Dermis lymphatic vessel endothelial cell (primary cell): ENCODE results near the gene SMTNL1. TPM values are rescaled to one million over a fixed set of nuclear protein-coding genes. Genes with fewer than 3 reads are reported as not detected.

ENCODE experiments used
- total RNA-seq: library from RNA; depleted of rRNA; stranded (reverse); fragments of >200 nt; gene quantifications from 2 replicates; pipeline ENCODE4 v1.2.1, GENCODE V29; 2014

Gene SMTNL1, protein sequence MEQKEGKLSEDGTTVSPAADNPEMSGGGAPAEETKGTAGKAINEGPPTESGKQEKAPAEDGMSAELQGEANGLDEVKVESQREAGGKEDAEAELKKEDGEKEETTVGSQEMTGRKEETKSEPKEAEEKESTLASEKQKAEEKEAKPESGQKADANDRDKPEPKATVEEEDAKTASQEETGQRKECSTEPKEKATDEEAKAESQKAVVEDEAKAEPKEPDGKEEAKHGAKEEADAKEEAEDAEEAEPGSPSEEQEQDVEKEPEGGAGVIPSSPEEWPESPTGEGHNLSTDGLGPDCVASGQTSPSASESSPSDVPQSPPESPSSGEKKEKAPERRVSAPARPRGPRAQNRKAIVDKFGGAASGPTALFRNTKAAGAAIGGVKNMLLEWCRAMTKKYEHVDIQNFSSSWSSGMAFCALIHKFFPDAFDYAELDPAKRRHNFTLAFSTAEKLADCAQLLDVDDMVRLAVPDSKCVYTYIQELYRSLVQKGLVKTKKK
- not detected in 2 replicates for total RNA-seq

DNA sequence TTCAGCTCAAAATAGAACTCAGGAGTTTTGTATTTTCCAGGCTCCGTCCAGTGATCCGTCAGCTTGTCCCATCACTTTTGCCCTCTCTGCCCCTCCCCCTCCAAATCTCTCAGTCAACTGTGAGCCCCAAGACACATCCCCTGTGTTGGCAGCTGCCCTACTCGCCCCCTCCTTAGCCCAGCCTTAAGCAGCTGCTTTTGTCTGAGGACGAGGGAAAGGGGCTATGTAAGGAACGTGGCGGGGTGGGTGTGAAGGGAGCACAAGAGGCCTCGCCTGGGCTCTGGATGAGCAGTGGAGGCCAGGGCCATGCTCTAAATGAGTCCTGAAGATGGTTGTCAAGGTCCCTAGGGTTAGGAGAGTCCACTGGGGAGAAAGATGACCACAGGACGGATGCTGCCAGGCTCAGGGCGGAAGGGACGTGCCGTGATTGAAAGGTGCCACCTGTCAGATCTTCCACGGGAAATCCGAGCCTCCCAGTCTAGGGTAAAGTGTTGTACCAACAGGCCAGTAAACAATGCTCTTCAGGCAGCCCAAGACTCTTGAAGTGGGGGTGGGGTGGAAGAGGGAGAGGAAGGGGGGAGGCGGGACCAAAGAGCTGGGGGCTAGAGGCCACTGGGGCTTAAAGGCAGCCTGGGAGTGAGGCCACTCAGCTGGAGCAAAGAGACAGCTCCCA, at the start of gene SMTNL1:
Gene SMTNL1, plus strand, starts transcription at position 649 of the 673 bp plus-strand sequence. CDS start 5,048 bp downstream, outside the sequence.

DNA sequence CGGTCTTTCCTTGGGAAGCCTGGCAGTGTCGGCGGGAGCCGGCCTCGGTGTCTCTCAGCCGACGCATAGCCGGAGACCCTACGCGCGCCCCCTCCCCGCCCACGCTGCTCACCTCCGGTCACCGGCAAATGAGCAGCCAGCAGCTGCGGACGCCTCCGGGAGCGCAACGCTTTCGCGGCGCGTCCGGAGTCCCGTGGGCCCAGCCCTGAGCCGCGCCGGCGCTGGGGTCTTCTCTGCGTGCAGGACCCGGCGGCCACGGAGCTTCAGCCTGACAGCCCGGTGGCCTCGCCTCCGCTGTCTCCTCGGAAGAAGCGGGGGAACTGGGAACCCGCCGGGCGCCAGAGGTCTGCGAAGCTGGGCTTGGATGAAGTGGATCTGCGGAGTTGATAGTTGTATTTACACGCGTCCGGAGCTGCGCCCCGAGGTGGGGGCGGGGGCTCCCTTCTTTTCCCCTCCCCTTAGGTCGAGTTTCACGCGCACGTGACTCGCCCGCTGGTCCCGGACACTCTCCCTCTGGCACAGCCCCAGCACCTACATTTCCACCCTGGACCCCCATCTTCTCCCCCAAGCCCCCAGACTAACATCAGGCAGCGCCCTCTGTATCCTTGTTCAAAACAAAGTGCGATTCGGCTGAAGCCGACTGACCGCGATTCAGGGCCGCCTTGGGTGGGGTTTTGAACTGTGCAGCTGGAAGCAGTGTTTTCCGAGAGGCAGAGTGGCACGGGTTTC, 21.9 kb upstream of the SMTNL1 start, which contains the start of gene SLC43A1:
Gene SLC43A1, minus strand, starts transcription at position 371 of the 729 bp plus-strand sequence. CDS start 1,591 bp downstream, outside the sequence.

DNA sequence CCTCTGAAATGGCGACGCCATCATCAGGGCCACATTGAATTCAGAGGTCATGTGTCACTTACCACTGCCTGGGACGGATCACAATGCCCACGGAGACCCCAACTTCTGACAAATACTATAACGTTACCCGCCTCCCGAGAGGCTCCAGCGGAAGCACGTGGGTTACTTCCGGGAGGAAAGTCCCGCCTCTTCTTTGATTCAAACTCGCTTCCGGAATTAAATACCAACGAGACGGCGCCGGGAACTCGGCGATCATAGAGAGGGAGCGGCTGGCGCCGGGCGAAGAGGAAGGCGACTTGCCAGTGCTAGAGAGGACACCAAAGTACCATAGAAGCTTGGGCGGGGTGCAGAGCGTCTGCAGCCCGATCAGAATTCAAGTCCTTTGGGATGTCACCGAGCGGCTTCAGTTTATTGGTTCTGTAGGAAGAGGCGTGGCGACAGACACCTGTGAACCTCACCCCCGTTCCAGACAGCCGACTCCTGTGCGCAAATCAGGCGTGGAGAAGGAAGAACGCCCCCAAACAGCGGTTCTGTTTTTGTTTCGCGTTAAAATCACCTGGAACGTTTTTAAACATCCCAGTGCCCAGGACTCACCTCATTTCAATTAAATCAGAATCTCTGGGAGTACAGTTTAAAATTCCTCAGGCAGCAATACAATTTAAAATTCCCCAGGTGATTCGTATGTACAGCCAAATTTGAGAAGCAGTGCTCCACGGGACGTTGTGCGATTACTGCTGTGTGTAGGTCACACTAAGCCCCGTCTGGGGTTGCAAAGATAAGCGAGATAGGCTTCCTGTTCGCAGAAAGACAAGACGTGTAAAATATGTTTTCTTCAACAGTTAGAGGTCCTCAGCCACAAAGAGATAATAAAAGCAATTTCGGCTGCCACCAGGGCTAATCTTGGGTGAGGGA, 6.5 kb upstream of the SMTNL1 start, which contains the start of gene TIMM10:
Gene TIMM10, minus strand, starts transcription at position 159 of the 912 bp plus-strand sequence. CDS start 565 bp downstream, outside the sequence.

DNA sequence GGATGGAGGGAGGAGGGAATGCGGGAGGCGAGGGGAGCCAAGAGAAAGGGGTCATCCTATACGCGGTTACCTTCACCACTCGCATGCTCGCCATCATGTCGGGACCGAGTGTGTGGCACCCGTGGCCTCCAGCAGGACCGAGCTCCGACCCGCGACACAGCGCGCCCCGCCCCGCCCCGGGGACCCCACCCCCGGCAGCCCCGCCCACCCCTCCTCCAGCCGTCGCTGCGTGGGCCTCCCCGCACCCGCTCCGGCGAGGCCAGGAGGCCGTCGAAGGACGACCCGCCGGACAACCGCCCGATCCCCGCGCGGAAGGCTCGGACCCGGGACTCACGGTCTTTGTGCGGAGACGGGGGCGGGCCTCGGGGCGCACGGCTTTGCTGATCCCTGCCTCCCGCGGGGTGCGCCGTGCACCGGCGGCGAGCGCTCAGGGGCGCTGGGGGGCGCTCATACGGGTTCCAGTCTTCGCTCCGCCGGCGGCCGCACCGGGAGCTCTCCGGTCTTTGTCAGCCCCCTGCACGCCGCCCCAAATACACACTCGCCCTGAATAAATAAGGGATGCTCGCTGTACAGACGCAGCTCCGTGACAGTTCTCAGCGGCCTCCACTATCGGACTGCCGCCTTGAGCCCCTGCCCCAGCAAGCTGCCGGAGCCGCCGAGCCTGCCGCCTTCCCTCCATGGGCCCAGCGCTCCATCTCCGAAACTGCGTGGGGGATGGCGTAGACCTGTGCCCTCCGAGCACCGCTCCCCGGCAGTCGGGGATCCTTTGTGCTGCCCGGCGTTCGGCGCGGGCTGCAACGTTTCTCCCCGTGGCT, 30.3 kb downstream of the SMTNL1 start, which contains the start of gene UBE2L6:
Gene UBE2L6, minus strand, starts transcription at position 158 of the 815 bp plus-strand sequence. Its CDS starts 61 bp downstream, at position 97.

GRCh38 chr11:57597461-57597915, 60.1 kb downstream of the SMTNL1 start, which contains the start of gene SERPING1:
SERPING1 (plus strand) TSS chr11:57597685; CDS start chr11:57598271, 586 bp downstream.

Other genes starting within 250 kb of the SMTNL1 start
- 45.7 and 47.4 TPM in 2 replicates for gene TNKS1BP1, start 212.6 kb upstream of the SMTNL1 start, total RNA-seq
- 38.7 and 62.8 TPM in 2 replicates for gene SSRP1, start 201.7 kb upstream of the SMTNL1 start, total RNA-seq
- not detected in 2 replicates for gene P2RX3, start 199.2 kb upstream of the SMTNL1 start, total RNA-seq
- not detected in 2 replicates for gene PRG3, start 156.4 kb upstream of the SMTNL1 start, total RNA-seq
- 0.11 and 0.26 TPM in 2 replicates for gene PRG2, start 146.9 kb upstream of the SMTNL1 start, total RNA-seq
- gene SLC43A3, start 110.5 kb upstream of the SMTNL1 start, total RNA-seq, result 15.4 and 15.6 TPM in 2 replicates
- 0.11 TPM in 1 of 2 replicates, not detected in the other for gene RTN4RL2, start 77.1 kb upstream of the SMTNL1 start, total RNA-seq
- 13.5 and 22.3 TPM in 2 replicates for gene SLC43A1, start 21.9 kb upstream of the SMTNL1 start, total RNA-seq
- 33.8 and 35.8 TPM in 2 replicates for gene TIMM10, start 6.8 kb upstream of the SMTNL1 start, total RNA-seq
- gene UBE2L6, start 30.1 kb downstream of the SMTNL1 start, total RNA-seq, result 32.1 and 39.1 TPM in 2 replicates
- not detected in 2 replicates for gene SERPING1, start 60.1 kb downstream of the SMTNL1 start, total RNA-seq
- 0.09 and 0.11 TPM in 2 replicates for gene YPEL4, start 112.3 kb downstream of the SMTNL1 start, total RNA-seq
- 18.7 and 20.9 TPM in 2 replicates for gene CLP1, start 120.2 kb downstream of the SMTNL1 start, total RNA-seq
- gene ZDHHC5, start 130.5 kb downstream of the SMTNL1 start, total RNA-seq, result 33.7 and 35.9 TPM in 2 replicates
- 9.3 and 12.0 TPM in 2 replicates for gene MED19, start 174.6 kb downstream of the SMTNL1 start, total RNA-seq
- 40.3 and 45.0 TPM in 2 replicates for gene TMX2, start 175.0 kb downstream of the SMTNL1 start, total RNA-seq
- 82.9 and 85.4 TPM in 2 replicates for gene SELENOH, start 203.9 kb downstream of the SMTNL1 start, total RNA-seq
- gene BTBD18, start 214.2 kb downstream of the SMTNL1 start, total RNA-seq, result not detected in 2 replicates
- 227 and 279 TPM in 2 replicates for gene CTNND1, start 224.2 kb downstream of the SMTNL1 start, total RNA-seq